GM03348 (cell line): ENCODE data around the gene SH3BP2.
A peak's percentile ranks its signal among the peaks of the same experiment; 100 is the strongest.
"Not testable (repeated sequence)": the region's sequence is repeated elsewhere in the genome, so short reads cannot be mapped to it uniquely, and the experiment has no call there.

Source experiments
- DNase-seq: peaks from one replicate; pipeline ENCODE4 v3.0.0; 2012; ENCODE audit warnings: low spot score

SH3BP2 gene

DNA sequence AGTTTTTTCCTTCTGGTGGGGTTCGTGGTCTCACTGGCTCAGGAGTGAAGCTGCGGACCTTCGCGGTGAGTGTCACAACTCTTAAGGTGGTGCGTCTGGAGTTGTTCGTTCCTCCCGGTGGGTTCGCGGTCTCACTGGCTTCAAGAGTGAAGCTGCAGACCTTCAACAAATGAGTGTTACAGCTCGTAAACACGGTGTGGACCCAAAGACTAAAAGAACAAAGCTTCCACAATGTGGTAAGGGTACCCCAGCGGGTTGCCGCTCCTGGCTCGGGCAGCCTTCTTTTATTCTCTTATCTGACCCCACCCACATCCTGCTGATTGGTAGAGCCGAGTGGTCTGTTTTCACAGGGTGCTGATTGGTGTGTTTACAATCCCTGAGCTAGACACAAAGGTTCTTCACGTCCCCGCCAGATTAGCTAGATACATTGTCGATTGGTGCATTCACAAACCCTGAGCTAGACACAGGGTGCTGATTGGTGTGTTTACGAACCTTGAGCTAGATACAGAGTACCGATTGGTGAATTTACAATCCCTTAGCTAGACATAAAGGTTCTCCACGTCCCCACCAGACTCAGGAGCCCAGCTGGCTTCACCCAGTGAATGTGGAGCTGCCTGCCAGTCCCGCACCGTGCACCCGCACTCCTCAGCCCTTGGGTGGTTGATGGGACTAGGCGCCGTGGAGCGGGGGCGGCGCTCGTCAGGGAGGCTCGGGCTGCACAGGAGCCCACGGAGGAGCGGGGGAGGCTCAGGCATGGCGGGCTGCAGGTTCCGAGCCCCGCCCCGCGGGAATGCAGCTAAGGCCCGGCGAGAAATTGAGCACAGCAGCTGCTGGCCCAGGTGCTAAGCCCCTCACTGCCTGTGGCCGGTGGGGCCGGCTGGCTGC lies 30.2 kb upstream of the SH3BP2 start:
- not testable (repeated sequence) for DNase-seq

DNA sequence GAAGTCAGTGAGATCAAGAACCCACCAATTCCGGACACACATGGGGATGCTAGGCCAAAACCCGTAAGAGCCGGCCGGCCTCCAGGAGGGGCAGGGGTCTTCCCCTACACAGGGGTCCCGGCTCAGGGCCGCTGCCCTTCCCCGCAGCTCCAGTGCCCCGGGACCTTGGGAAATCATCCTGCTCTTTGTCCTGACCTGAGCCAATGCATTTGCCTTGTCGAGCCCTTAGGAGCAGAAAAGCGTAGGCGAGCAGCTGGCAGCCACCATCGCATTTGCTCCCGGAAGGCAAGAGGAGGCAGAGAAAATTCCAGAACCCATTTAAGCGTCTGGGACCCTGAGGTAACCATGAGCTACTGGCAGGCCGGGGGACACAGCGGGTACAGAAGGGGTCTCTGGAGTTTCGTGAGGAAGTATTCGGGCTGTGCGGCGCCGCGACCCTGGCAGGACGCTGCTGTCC lies 29.3 kb upstream of the SH3BP2 start:
- peak; percentile 44 for DNase-seq

DNA sequence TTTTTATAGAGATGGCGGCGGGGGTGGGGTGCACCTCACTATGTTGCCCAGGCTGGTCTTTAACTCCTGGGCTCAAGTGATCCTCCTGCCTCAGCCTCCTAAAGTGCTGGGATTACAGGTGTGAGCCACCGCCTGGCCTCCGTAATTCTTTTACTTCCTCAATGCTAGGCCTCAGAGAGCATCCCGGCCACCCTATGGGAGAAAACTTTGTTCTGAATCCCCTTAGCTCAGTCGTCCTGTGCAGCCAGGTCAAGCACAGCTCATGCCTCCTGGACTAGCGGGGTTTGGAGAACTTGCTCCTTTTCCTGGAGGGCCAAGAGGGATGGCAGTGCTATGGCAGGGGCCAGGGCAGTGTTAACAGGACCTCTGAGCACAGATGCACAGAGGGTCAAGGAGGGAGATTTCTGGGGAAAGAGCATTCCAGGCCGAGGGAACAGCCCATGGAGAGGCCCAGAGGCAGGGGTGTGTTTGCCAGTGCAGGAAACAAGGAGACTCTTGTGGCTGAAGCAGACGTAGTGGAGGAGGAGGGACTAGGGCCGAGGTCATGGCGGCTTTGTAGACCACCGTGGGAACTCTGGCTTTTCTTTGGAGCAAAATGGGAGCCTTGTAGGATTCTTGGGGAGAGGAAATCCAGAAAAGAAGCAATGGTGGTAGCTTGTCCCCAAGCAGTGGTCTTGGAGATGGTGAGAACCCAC lies 26.9 kb upstream of the SH3BP2 start:
- no peak for DNase-seq

DNA sequence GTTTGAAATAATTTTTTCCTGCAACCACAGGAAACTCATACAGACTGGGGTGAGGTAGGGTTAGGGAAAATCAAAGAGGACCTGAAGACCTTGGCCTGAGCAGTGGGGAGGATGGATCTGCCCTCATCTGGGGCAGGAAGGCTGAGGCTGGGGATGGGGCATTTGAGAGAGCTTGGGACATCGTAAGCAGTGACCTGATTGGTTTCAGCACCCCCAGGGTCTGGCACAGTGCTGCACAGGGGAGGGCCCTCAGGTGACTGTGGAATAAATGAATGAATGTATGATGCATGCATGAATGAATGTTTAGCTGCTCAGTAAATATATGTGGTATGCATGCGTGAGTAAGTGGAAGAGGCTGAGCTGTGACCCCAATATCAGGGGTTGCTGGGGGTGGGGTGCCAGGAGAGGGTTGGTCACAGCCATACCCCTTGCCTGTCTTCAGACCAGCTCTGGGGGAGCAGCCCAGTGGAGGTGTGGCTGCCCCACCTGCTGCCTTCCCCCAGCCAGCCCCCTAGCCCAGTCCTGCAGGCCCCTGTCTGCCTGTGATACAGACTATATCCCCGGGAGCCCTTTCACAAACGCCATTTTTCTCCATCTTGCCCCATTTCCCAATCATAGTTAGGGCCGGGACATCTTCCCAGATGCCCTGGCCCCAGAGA lies 25.7 kb upstream of the SH3BP2 start:
- no peak for DNase-seq

DNA sequence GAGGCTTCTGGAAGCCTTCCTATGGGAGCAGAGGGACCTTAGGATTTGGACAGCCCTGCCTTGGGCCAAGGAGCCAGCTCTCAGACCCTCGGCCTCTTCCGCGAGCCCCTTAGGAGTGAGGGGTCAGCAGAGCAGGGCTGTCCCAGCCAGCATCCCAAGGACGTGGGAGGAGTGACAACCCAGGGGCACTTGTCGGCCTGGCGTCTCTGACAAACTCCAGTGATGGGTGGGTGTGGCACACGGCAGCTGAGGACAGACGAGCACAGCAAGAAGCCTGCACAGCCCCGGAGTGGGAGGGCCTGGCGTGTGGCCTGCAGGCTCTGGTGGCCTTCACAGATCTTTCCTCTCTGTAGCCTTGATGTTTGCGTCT lies 25.2 kb upstream of the SH3BP2 start:
- DNase-seq, result no peak

DNA sequence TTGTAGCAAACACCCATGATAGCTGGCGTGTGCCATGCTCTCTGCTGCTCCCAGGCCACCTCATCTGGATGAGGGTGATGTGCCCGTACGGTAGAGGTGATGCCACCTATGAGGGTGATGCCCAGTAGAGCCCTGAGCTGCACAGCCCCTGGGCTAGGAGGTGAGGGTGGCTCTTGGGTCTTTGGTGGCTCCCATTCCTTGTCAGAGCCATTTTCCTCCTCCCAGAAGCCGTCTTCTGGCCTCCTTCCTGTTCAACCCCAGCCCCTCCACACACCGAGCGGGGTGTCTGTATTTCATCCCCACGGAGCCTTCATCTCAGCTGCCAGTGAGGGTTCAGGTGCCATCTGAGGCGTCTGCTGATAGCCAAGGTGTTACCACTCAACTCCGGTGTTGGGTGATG lies 24.8 kb upstream of the SH3BP2 start:
- no peak for DNase-seq

DNA sequence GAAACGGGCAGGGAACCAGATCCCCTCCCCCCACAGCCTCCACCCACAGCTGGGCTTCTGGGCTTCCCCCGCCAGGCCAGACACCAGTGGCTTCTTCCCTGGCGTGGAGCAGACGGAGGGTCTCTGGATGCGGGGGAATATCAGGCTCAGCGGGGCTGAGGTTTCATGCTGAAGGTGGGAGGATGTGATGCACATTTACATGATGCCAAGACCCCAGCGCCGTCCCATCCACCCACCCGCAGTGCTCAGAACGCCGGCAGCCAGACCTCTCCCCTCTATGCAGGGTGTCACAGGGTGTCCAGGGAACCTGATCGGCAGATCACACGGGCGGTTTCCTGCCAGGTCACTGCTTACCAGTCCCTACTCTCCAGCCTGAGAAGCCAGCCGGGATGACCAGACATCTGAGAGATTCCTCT lies 24.0 kb upstream of the SH3BP2 start:
- DNase-seq, result no peak

DNA sequence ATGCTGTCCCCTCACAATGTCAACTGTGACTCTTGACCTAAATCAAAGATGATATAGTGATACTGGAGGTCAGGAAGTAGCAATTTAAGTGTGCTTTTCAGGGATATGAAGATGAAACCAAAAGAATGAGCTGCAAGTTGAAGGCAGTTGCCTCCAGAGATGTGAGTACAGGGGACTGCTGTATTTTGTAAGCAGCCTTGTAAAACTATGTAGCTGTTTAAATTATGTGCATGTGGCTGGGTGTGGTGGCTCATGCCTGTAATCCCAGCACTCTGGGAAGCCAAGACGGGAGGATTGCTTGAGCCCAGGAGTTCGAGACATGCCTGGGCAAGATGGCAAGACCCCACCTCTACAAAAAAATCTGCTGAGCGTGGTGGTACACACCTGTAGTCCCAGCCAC lies 21.6 kb upstream of the SH3BP2 start:
- no peak for DNase-seq

DNA sequence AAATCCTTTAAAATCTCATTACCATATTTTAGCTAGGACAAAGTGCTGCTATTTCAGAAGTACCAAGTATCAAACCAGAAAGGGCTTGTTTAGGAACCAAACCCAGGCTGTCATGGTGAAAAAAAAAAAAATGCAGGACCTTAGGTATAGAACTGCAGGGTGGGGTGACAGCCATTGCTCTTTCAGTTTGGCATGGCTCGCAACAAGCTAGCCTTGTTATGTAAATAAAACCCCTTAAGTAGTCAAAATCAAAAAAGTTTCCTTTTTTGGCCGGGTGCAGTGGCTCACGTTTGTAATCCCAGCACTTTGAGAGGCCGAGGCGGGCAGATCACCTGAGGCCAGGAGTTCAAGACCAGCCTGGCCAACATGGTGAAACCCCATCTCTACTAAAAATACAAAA lies 12.2 kb upstream of the SH3BP2 start:
- DNase-seq, result not testable (repeated sequence)

DNA sequence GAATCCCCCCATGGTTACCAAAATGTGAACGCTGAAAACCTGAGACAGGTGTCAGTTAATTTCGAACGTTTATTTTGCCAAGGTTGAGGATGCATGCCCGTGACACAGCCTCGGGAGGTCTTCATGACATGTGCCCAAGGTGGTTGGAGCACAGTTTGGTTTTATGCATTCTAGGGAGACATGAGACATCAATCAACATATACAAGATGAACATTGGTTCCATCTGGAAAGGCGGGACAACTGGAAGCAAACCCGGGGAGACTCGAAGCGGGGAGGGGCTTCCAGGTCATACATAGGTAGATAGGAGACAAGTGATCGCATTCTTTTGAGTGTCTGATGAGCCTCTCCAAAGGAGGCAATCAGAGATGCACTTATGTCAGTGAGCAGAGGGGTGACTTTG lies 11.0 kb upstream of the SH3BP2 start:
- no peak for DNase-seq

DNA sequence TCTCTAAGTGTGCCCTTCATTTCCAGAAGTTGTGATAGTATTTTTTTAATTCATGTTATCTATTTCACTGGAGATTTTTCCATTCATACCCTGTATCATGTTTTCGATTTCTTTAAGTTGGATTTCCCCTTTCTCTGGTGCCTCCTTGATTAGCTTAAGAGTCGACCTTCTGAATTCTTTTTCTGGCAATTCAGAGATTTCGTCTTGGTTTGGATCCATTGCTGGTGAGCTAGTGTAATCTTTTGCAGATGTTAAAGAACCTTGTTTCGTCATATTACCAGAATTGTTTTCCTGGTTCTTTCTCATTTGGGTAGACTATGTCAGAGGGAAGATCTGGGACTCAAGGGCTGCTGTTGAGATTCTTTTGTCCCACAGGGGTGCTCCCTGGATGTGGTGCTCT lies 9.1 kb upstream of the SH3BP2 start:
- no peak for DNase-seq

DNA sequence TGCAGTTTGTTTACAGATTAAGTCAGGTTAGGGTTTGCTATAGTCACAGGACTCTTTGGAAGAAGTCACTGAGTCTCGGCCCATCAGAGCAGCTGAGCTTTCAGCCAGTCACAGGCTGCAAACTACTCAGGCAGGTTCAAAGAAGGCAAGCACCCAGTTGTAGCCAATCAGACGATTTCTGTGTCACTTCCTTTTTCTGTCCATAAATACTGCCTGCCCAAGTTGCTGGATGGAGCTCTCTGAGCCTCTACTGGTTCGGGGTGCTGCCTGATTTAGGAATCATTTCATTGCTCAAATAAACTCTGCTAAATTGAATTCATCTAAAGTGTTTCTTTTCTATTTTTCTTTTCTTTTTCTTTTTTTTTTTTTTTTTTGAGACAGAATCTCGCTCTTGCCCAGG lies 7.3 kb upstream of the SH3BP2 start:
- no peak for DNase-seq

DNA sequence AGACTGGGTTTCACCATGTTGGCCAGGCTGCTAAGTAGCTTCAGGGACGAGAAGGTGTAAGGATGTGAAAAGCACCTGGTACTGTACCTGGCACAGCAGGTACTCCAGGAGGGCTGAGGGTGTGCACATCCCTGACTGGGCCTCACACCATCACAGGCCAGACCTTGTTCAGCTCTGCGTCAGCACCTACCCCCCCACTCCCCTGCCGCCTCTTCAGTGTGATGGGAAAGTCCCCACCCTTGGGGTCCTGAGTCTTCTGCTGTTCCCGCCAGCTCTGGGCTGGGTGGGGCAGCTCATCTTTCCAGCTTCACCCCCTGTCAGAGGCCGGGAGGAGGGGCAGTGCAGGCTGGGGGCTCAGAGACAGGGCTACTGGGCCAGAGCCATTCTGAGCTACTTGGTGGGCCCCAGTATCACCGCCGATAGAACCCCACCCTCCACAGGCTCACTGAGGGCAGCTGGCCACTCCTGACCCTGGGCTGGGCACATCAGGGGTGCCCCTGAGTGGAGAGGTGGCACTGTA lies 6.7 kb upstream of the SH3BP2 start:
- DNase-seq, result no peak

DNA sequence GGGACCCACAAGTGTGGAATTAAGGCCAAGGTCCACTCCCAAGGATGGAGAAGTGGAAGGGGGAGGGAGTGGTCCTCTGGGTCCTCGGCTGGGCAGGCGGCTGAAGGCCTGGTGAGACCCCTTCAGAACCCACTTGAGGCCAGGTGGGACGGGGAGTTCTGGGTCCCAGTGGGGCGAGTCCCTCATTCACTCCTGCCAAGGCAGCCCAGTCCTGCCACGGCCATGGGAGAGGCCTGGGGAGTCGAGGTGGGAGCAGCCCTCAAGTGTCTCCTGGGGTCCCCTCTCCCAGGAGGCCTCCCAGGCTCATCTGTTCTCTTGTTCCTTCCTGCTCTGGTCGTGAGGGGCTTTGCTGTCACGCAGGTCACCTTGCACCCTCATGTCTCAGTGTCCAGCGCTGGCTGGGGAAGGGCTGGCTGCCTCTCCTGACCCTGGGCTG lies 6.1 kb upstream of the SH3BP2 start:
- no peak for DNase-seq

DNA sequence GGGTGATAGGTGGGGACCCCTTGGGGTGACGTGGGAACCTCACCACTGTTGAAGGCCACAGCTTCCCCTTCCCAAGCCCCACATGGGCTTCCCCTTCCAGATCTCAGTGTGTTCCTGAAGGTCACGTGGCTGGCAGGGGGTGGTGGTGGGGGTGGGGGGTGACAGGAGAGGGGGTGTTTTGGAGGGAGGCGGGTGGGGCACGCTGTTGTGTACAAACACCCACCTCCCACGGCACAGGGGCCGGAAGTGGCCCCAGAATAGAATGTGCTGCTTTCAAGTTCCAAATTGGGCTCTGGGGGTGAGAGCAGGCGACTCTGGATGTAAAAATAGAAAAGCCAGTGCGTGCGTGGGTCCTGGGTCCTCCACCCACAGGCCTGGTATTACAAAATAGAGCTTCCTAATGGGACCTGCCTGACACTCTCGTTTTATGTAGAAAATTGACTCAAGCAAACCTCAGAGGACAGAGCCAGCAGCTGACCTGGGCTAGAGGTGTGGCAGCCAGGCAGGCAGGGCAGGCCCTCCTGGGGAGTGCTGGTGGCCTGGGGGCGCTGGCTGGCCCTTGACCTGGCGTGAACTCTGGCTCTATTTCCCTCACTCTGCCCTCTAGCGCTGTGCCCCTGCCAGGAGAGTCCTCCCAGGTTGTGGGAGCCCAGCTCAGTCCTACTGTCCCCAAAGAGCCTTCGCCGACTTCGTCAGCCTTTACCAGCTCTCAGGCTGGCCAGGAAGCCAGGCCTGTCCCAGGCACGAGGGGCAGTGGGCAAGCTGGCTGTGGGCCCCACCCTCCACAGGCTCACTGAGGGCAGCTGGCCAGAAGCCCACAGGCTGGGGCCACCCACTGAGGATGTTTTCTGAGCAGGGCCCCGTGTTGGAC lies 5.4 kb upstream of the SH3BP2 start:
- no peak for DNase-seq

DNA sequence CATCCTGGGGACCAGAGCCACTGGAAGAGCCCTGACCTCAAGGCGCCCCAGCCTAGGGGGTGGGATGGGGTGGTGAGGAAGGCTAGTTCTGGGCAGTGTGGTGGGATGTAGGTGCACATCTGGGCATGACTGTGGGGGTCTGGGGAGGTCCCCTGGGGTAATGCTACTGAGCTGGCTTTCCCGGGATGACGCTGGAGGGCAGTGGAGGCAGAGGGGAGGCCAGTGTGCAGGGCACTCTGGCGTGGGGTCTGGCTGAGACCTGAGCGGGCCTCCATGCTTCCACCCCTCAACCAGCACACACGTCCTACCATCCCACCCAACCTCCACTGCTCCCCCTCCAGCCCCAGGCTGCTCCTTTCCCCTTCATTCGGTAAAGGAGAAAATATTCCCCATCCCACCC lies 4.8 kb upstream of the SH3BP2 start:
- DNase-seq, result no peak

DNA sequence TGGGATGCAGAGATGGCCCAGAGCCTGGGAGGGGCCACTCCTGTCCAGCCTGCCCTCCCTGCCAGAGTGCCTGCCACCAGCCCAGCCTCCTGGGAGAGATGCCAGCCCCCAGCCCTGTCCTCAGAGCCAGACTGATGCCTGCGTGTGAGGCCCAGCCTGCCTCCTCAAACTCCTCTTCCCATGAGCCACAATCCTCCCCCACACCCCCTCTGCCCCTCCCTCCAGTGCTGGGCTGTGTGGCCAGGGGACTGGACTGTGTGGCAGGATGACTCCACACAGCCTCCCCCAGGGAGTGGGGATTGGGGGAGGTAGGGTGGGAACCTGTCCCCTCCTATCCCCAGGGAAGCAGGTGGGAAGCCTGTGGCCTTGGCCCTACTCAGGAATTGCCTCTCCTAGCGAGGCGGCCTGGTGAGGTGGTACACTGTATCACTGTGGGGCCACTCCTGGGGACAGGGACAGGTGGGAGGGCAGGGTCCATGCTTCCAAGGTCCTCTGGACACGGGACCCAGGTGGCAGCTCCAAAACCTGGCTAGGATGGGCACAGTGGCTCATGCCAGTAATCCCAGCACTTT lies 4.3 kb upstream of the SH3BP2 start:
- DNase-seq, result peak; percentile 54

DNA sequence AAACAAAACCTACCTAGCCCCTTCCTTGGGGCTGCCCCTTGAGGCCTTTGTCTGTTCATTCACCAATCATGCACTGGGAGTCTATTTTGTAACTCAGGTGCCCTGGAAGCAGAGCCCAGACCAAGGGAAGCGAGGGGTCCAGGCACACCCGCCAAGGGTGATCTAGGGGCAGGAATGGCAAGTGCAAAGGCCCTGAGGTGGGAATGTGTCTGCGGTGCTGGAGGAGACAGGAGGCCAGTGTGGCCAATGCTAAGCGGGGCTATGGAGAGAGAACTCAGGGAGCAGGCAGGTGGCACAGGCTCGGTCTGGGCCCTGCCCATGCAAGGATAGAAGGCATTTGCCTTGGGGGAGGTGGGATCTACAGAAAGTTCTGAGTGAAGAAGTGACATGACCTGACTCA lies 3.5 kb upstream of the SH3BP2 start:
- no peak for DNase-seq

DNA sequence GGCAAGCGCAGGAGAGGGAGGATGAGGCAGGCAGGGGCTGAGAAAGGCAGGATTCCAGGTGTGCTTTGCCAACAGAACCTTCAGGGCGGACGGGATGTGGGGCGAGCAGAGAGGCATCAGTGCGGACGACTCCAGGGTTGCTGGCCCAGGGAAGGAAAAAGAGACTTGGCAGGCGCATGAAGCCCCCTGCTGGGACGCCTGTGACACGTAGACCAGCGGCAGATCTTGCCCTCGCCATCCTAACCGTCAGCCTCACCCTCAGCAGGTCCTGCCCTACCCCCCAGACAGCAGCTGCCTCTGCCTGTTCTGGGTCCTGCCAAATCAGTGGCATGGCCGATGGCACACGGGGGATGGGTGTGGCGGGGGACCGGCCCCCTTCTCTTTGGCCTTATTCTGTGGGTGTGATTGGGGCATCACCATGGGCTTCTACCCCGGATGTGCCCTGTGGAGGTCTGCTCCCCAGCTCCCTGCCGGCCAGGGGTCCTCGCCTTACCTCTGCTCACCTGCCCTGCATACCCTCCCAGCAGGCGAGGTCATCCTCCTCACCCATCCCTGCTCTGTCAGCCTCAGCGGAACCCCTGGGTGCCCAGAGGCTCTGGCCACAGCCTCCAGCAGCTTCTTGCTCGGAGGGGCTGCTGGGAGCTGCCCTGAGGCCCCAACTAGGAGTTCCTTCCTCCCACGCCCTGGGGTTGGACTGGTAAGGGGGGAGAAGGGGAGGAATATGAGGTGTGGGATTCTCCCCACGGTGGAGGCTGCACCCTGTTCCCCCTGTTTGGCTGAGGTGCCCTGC lies 2.9 kb upstream of the SH3BP2 start:
- DNase-seq, result no peak
